A673 (cell line): ENCODE results near the gene CENPH. TPM values are rescaled to one million over a fixed set of nuclear protein-coding genes. Genes with fewer than 3 reads are reported as not detected.
A peak's percentile ranks its signal among the peaks of the same experiment; 100 is the strongest.

Experiments
- BruUV-seq: library from RNA; stranded (reverse); fragments of 400-500 nt; replicated peaks from 2 replicates; lab custom pipeline; 2021; lab: Mats Ljungman, UMichigan
- CTCF ChIA-PET: fragments of 300-600 bp; sonication (Branson Sonifier 250); formaldehyde crosslinking; loops from one replicate; lab custom pipeline; 2022; ENCODE audit warnings: antibody characterized with exemption; lab: Charles Lee
- POLR2A ChIA-PET: fragments of 300-600 bp; sonication (Branson Sonifier 250); formaldehyde crosslinking; loops from one replicate; lab custom pipeline; 2022; ENCODE audit warnings: antibody characterized with exemption; ENCODE audit not compliant: low non-redundant PET; lab: Charles Lee
- DNase-seq: peaks from one replicate; pipeline ENCODE4 v3.0.0-alpha.2; 2015; ENCODE audit warnings: low spot score
- H3K27ac ChIP-seq: fragments of 200-600 bp; sonication (generic); 2 replicates; pipeline ENCODE4 v1.5.1; 2016; ENCODE audit warnings: mixed run types, low read depth, mild to moderate bottlenecking, mixed read lengths, antibody characterized with exemption, low read length; ENCODE audit not compliant: poor library complexity, severe bottlenecking
- H3K27me3 ChIP-seq: fragments of 200-600 bp; sonication (generic); replicated peaks from 2 replicates; pipeline ENCODE4 v1.6.1; 2017; ENCODE audit warnings: mixed run types, low read depth, mild to moderate bottlenecking, mixed read lengths, antibody characterized with exemption, low read length; ENCODE audit not compliant: insufficient read depth, poor library complexity
- H3K36me3 ChIP-seq: fragments of 200-600 bp; sonication (generic); 2 replicates; pipeline ENCODE4 v1.6.1; 2016; ENCODE audit warnings: mixed run types, mild to moderate bottlenecking, mixed read lengths, antibody characterized with exemption, low read length; ENCODE audit not compliant: insufficient read depth, poor library complexity, severe bottlenecking
- H3K4me1 ChIP-seq: fragments of 200-600 bp; sonication (generic); 2 replicates; pipeline ENCODE4 v1.6.1; 2017; ENCODE audit warnings: mixed run types, mild to moderate bottlenecking, mixed read lengths, antibody characterized with exemption, low read length; ENCODE audit not compliant: insufficient read depth, poor library complexity, severe bottlenecking
- H3K4me3 ChIP-seq: fragments of 200-600 bp; sonication (generic); 2 replicates; pipeline ENCODE4 v1.5.1; 2016; ENCODE audit warnings: low read depth, mixed run types, mild to moderate bottlenecking, mixed read lengths, low read length; ENCODE audit not compliant: poor library complexity, severe bottlenecking
- H3K9me3 ChIP-seq: fragments of 200-600 bp; sonication (generic); 2 replicates; pipeline ENCODE4 v1.6.1; 2016; ENCODE audit warnings: mixed run types, low read depth, mild to moderate bottlenecking, mixed read lengths, antibody characterized with exemption, low read length; ENCODE audit not compliant: poor library complexity, severe bottlenecking
- CTCF ChIP-seq: fragments of 300-800, 200-600 bp; sonication (generic); conservative IDR thresholded peaks from 2 replicates; pipeline ENCODE4 v1.5.1; 2017; ENCODE audit warnings: low read depth, mild to moderate bottlenecking, antibody characterized with exemption, low read length, moderate library complexity, mixed read lengths
- EZH2 ChIP-seq: fragments of 200-600 bp; sonication (generic); IDR thresholded peaks from 2 replicates; pipeline ENCODE4 v1.6.1; 2017; ENCODE audit warnings: borderline replicate concordance, low read depth, mild to moderate bottlenecking, mixed read lengths, antibody characterized with exemption, low read length; ENCODE audit not compliant: poor library complexity, severe bottlenecking
- intact Hi-C: fragments of 100-400 bp; cut with micrococcal nuclease; formaldehyde crosslinking; loops from one replicate; pipeline ENCODE4 v1.10.0; 2022; ENCODE audit not compliant: unreplicated experiment
- total RNA-seq: library from RNA; stranded (reverse); gene quantifications from 2 replicates; pipeline ENCODE4 v1.2.3, GENCODE V29; 2021

CENPH gene
- total RNA-seq, 1 experiment from 2014 or later, result 56.9 TPM

GRCh38 chr5:69212022-69212421 is 22.6 kb downstream of the CENPH start:
- CTCF ChIA-PET, result no interaction called here

GRCh38 chr5:69213513-69214215 is 24.3 kb downstream of the CENPH start:
- ChIA-PET CTCF (no interaction called here), POLR2A (no interaction called here)
- intact Hi-C loops, result loop anchor here (10.0 kb wide), 1 partner anchor 119 kb away; the partner anchor contains the start of gene SLC30A5
- no peak for DNase-seq
- Histone ChIP-seq H3K27ac (no peak overlapping the region), H3K27me3 (no peaks in the 10 kb centered on the region), H3K4me1 (peaks cover 1% of the 10 kb centered on the region), H3K9me3 (no peaks in the 10 kb centered on the region), H3K4me3 (no peak overlapping the region), H3K36me3 (peaks cover 22% of the 10 kb centered on the region)
- BruUV-seq, result no TSS peak
- no peak for TF ChIP-seq EZH2
- no peak for TF ChIP-seq CTCF

More at GRCh38 chr5:69212022-69212421, 22.6 kb downstream of the CENPH start:
- Histone ChIP-seq H3K4me3 (no peak overlapping the region), H3K36me3 (peaks cover 25% of the 10 kb centered on the region), H3K4me1 (no peaks in the 10 kb centered on the region), H3K27me3 (no peaks in the 10 kb centered on the region), H3K9me3 (no peaks in the 10 kb centered on the region), H3K27ac (no peak overlapping the region)
- intact Hi-C loops, result loop anchor here (10.0 kb wide), 1 partner anchor 117 kb away; the partner anchor contains the start of gene SLC30A5
- POLR2A ChIA-PET, result no interaction called here
- DNase-seq, result no peak
- TF ChIP-seq EZH2, result no peak
- no peak for TF ChIP-seq CTCF
- BruUV-seq, result no TSS peak

DNA sequence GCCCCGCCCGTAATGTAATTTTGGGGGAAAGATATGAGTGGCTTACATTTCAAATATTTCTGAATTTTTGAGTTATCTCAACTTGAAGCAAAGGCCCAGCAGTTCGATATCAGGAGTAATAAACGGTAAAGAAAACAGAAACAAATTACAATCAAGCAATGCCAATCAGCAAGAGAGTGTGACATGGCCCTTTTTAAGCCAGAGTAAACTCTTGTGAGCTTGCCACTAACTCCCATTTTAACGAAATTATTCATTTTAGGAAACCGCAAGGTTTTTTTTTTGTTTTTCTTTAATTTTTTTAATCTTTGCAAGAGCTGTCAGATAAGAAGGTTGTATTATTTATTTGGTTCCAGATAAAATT is 27.7 kb downstream of the CENPH start:
- no peak for DNase-seq
- H3K4me3 ChIP-seq, result peak overlapping the region; percentile 76
- no peaks in the 10 kb centered on the region for H3K9me3 ChIP-seq
- H3K27me3 ChIP-seq, result no peaks in the 10 kb centered on the region
- ChIA-PET CTCF (no interaction called here), POLR2A (no interaction called here)
- peaks cover 6% of the 10 kb centered on the region for H3K4me1 ChIP-seq
- intact Hi-C loops, result loop anchor here (10.0 kb wide), 1 partner anchor 122 kb away; the partner anchor contains the start of gene SLC30A5
- no peak for TF ChIP-seq EZH2
- TF ChIP-seq CTCF, result no peak
- H3K27ac ChIP-seq, result peak overlapping the region; percentile 70
- BruUV-seq, result TSS peak; percentile 99
- H3K36me3 ChIP-seq, result no peaks in the 10 kb centered on the region
